Stimulated activated CD4-positive, alpha-beta T cell treated with anti-CD3 and anti-CD28 coated beads, Interleukin-2, amount 100 ng/mL, for 4 hours (primary cell): ENCODE measurements around the gene IQGAP2.

Experiments used
- DNase-seq: peaks from one replicate; pipeline ENCODE4 v3.0.0-alpha.2; 2020; ENCODE audit warnings: low read depth

IQGAP2 gene

GRCh38 chr5:76755779-76756637 lies 352.9 kb downstream of the IQGAP2 start:
- no peak for DNase-seq

GRCh38 chr5:76757049-76757448 lies 354.0 kb downstream of the IQGAP2 start:
- DNase-seq: no peak
